Measurements from ENCODE around the gene COL25A1. TPM values are rescaled to one million over a fixed set of nuclear protein-coding genes. Genes with fewer than 3 reads are reported as not detected.

The COL25A1 gene
- total RNA-seq, 1 experiment from 2014 or later = 4.2 TPM

DNA sequence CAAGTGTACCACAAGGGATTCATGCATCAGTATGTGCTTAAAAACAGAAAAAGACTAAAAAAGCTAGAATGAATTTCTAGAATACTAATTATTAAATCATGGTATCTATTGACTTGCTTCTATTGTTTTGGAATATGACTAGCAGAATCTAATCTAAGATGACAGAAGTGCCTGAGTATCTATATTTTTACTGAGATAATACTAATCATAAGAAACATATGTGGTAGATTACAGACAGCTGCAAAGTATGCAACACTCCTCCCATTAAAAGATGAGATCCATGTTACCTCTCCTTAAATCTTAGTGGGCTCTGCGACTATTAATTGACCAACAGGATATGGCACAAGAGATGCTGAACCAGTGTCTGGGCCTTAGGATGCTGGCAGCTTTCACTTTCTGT lies 89.4 kb downstream of the COL25A1 start:
- no peak overlapping the region for H2BK15ac ChIP-seq (ENCODE audit: low read depth, low read length)
- Mint-ChIP-seq H3K27ac (no peak overlapping the region), H3K27me3 (ENCODE audit: low read depth) (no peaks in the 10 kb centered on the region), H3K9me3 (no peaks in the 10 kb centered on the region), H3K4me1 (peaks cover 0 to 1% of the 10 kb centered on the region in 2 experiments; a peak in 1 of 4 replicates), H3K36me3 (ENCODE audit: insufficient read depth in 1 of 3, low read depth in 3 of 3) (no peaks in the 10 kb centered on the region), H3K4me3 (no peak overlapping the region)
- H4K5ac ChIP-seq (ENCODE audit: insufficient read length, low read depth, low read length) = no peak overlapping the region
- H2BK120ac ChIP-seq (ENCODE audit: low read depth, low read length, poor library complexity, severe bottlenecking) = no peak overlapping the region
- no peak overlapping the region for H2BK12ac ChIP-seq (ENCODE audit: insufficient read length, low read depth, low read length)
- WGBS (ENCODE audit: extremely low coverage, insufficient read length, low lambda C conversion rate) = no CpG with 5 or more reads among the region's 1 CpG
- no peaks in the 10 kb centered on the region for H3K79me2 ChIP-seq (ENCODE audit: insufficient read depth, low read length)
- H3K79me1 ChIP-seq (ENCODE audit: insufficient read depth, low read depth, low read length, poor library complexity, severe bottlenecking) = no peaks in the 10 kb centered on the region
- H3K4me1 ChIP-seq (ENCODE audit: insufficient read depth, low read length) = no peaks in the 10 kb centered on the region
- H3K4ac ChIP-seq (ENCODE audit: low read depth, low read length) = no peak overlapping the region
- no peaks in the 10 kb centered on the region for H3K27me3 ChIP-seq (ENCODE audit: insufficient read depth, low read length)
- no peak overlapping the region for H3K18ac ChIP-seq (ENCODE audit: insufficient read length, low read depth, low read length)
- TF ChIP-seq, protein P1, sequence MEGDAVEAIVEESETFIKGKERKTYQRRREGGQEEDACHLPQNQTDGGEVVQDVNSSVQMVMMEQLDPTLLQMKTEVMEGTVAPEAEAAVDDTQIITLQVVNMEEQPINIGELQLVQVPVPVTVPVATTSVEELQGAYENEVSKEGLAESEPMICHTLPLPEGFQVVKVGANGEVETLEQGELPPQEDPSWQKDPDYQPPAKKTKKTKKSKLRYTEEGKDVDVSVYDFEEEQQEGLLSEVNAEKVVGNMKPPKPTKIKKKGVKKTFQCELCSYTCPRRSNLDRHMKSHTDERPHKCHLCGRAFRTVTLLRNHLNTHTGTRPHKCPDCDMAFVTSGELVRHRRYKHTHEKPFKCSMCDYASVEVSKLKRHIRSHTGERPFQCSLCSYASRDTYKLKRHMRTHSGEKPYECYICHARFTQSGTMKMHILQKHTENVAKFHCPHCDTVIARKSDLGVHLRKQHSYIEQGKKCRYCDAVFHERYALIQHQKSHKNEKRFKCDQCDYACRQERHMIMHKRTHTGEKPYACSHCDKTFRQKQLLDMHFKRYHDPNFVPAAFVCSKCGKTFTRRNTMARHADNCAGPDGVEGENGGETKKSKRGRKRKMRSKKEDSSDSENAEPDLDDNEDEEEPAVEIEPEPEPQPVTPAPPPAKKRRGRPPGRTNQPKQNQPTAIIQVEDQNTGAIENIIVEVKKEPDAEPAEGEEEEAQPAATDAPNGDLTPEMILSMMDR (conservative IDR thresholded peaks at IDR 0.05) = no peak
- no peak overlapping the region for H2AK5ac ChIP-seq (ENCODE audit: insufficient read length, low read length)
- H4K91ac ChIP-seq (ENCODE audit: insufficient read length, low read depth, low read length) = no peak overlapping the region
- no peak overlapping the region for H3K4me2 ChIP-seq (ENCODE audit: insufficient read depth, insufficient read length, low read length)
- H3K23me2 ChIP-seq (ENCODE audit: insufficient read length, low read depth, low read length, poor library complexity, severe bottlenecking) = no peaks in the 10 kb centered on the region
- H4K20me1 ChIP-seq (ENCODE audit: control insufficient read depth, insufficient read depth, insufficient read length) = no peaks in the 10 kb centered on the region
- no peak overlapping the region for H3K56ac ChIP-seq (ENCODE audit: insufficient read length, low read depth, low read length)
- H3K23ac ChIP-seq (ENCODE audit: insufficient read length, low read depth, low read length) = no peak overlapping the region
- no peak for DNase-seq
- H2BK5ac ChIP-seq (ENCODE audit: insufficient read length, low read length) = no peak overlapping the region
- no peaks in the 10 kb centered on the region for H3K9me3 ChIP-seq (ENCODE audit: control insufficient read depth, low read depth, low read length)
- no peak overlapping the region for H4K8ac ChIP-seq (replicated peaks; ENCODE audit: insufficient read length, low read depth, low read length)
- no peak overlapping the region for H3T11ph ChIP-seq (ENCODE audit: low read length)
- no peak overlapping the region for H3K14ac ChIP-seq (ENCODE audit: insufficient read depth, low read length)
- no peak overlapping the region for H2AFZ ChIP-seq (ENCODE audit: low read length)
- no peak overlapping the region for H3K9ac ChIP-seq (ENCODE audit: extremely low read depth, insufficient read length, low read length)
- no peak overlapping the region for H3K27ac ChIP-seq (ENCODE audit: insufficient read length, low read depth, low read length)
- H2BK20ac ChIP-seq (ENCODE audit: low read depth, low read length, poor library complexity, severe bottlenecking) = no peak overlapping the region
